Epithelial cell of esophagus (primary cell): ENCODE data around the gene MFAP4.

ENCODE experiments used
- DNase-seq: peaks from one replicate; pipeline ENCODE4 v3.0.0; 2010; ENCODE audit warnings: low read depth
- H3K4me3 ChIP-seq: 2 replicates; pipeline ENCODE4 v1.5.1; 2011; ENCODE audit warnings: mild to moderate bottlenecking, low read length, control low read depth
- TF ChIP-seq, protein P1 (sequence below): IDR thresholded peaks from 2 replicates; pipeline ENCODE4 v1.5.1; 2011; ENCODE audit warnings: low read depth, mild to moderate bottlenecking, low read length, control low read depth, inconsistent platforms; ENCODE audit not compliant: insufficient read depth; ENCODE audit errors: missing control alignments

Gene MFAP4, protein sequence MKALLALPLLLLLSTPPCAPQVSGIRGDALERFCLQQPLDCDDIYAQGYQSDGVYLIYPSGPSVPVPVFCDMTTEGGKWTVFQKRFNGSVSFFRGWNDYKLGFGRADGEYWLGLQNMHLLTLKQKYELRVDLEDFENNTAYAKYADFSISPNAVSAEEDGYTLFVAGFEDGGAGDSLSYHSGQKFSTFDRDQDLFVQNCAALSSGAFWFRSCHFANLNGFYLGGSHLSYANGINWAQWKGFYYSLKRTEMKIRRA

DNA sequence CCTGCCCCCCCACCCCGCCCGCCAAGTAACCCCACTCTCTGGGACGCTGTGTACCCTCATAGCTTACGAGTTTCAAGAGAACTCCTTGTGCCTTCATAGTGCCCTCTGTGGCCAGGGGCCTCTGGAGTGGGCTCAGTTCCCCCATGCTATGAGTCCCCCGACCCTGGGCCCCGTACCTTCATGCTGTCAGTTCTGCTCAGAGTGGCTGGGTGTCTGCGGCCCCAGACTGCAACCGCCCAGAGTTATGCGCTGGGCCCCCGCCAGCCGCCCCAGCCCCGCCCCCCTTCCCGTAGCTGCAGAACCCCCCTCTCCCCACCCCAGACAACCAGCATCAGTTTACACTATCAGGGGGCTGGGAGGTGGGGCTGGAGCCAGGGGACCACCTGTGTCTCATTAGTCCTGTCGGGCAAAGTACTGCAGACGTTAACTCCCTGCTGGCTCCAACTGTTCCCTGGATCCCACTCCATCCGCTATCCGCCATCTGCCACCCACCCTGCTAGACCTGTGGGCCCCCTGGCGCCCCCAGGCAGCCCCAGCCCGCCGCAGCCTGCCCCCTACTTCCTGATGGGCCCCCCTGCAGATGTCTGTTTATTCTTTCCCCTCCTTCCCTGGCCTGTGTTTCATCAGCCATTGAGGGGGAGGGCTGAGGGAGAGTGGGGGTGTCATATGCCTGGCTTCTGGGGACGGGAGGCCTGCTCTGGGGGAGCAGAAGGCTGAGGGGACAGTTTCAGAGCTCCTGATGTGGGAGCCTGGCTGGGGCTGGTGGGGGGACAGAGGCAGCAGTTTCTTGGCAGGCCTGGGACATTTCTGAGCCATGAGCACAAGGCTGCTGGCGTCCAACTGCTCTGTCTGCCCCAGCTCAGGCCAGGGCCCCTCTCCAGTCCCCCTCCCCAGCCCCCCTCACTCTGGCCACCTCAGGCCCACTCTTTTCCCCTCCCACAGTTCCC, at the start of gene MFAP4:
TSS of gene MFAP4 (minus strand) at position 217 of the 947 bp plus-strand sequence. CDS start at position 182, 35 bp downstream.
- no peak for DNase-seq
- no peak within 1 kb of the TSS for H3K4me3 ChIP-seq
- TF ChIP-seq, protein P1, sequence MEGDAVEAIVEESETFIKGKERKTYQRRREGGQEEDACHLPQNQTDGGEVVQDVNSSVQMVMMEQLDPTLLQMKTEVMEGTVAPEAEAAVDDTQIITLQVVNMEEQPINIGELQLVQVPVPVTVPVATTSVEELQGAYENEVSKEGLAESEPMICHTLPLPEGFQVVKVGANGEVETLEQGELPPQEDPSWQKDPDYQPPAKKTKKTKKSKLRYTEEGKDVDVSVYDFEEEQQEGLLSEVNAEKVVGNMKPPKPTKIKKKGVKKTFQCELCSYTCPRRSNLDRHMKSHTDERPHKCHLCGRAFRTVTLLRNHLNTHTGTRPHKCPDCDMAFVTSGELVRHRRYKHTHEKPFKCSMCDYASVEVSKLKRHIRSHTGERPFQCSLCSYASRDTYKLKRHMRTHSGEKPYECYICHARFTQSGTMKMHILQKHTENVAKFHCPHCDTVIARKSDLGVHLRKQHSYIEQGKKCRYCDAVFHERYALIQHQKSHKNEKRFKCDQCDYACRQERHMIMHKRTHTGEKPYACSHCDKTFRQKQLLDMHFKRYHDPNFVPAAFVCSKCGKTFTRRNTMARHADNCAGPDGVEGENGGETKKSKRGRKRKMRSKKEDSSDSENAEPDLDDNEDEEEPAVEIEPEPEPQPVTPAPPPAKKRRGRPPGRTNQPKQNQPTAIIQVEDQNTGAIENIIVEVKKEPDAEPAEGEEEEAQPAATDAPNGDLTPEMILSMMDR: no peak

DNA sequence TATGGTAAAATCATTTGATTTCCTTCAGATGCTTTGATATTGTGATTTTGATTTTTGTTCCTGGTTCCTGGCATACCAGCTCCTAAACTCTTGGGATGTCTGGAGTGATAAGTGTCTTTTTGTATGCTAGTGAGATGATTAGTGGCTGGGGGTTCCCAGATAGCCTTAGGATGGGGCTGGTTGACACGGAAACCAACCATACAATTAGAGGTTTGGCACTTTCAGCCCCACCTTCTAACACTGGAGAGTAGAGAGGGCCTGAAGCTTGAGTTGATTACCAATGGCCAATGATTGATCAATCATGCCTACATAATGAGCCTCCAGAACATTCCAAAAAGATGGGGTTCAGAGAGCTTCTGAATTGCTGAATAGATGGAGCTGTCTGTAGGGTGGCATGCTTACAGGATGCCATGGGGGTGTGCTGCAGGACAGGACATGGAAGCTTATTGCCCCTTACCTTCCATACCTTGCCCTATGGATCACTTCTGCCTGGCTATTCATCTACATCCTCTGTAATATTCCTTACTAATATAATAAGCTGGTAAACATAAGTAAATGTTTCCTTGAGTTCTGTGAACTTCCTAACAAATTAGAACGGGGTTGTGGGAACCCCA, 46.8 kb upstream of the MFAP4 start:
- TF ChIP-seq, protein P1: no peak
- H3K4me3 ChIP-seq: no peak overlapping the region
- DNase-seq: no peak

DNA sequence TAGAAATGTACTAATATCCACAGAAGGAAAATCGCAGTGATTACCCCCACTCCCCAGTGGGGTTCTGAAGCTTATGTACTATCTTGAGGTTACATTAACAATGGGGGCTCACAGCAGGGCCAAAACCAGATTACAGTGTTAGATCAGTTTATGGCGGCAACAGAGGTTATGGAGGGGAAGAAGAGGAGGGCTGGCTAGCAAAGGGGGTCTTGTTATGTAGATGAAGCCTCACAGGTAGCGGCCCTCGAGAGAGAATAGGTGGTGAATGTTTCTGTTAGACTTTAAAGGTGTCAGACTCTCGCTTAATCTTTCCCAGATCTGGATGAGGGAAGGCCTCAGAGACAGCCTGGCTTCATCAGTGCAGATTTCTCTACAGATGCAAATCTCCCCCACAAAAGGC, 46.3 kb upstream of the MFAP4 start:
- no peak overlapping the region for H3K4me3 ChIP-seq
- TF ChIP-seq, protein P1: no peak
- no peak for DNase-seq

DNA sequence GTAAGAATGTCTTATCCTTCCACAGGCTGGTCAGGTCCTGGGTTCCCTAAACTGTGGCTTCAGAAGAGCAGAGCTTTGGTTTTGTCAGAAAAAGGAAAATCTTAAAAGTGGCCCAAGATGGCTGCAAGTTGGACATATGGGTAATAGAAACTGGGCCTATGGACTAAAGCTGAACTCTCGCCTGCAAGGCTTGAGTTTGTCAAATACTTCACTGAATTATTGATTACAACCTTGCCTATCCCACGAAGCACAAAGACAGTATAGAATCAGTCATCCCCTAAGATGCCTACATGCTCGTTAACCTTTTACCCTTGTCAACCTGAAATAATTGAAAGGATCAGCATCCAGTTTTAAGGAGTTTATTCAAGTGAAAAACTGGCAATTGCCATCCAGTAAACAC, 44.7 kb upstream of the MFAP4 start:
- no peak for DNase-seq
- TF ChIP-seq, protein P1: no peak
- no peak overlapping the region for H3K4me3 ChIP-seq

DNA sequence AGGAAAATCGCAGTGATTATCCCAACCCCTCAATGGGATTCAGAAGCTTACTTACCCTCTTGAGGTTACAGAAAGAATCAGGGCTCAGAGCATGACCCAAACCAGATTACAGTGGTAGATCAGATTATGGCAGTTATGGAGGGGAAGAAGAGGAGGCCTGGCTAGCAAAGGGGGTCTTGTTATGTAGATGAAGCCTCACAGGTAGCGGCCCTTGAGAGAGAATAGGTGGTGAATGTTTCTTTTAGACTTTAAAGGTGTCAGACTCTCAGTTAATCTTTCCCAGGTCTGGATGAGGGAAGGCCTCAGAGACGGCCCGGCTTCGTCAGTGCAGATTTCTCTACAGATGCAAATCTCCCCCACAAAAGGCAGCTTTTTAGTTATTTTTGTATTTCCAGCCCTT, 39.6 kb upstream of the MFAP4 start:
- no peak overlapping the region for H3K4me3 ChIP-seq
- DNase-seq: no peak
- TF ChIP-seq, protein P1: no peak

DNA sequence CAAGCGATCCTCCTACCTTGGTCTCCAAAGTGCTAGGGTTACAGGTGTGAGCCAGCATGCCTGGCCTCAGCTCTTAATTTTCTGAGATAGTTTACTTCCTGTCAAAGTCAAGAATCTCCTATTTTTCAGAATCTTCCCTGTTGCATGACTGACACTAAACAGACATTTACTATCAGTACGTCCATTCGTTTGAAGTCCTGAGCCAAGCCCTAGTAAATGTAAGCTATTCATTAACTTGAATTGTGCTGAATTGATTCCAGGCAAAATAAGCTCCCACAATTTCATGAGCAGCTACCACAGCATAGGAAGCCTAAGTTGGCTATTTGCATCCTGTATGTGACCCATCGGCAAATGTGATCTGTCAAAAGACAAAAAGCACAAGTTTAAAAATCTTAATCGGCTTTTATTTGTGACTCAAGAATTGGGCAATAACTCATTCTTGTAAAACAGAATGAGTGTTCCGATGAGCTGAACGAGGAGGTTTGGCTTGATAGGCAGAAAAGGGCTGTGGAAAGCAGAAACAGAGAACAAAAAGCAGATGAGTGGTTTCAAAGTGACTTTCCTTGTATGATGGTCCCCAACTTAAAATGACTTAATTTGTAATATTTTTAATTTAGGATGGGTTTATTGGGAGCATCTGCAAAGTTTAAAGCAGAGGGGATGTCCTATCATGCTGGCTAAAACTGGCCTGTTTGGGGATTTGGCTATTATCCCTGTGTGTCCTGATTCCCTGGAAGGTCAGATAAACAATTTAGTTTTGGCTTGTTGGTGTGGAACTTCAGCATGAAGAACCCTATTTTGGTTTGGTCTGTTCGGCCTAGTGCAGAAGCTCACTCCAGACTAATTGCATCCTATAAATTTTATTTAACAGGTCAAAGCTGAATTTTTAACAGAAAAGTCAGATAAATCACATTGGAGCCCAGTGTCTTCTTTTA, 38.2 kb upstream of the MFAP4 start:
- H3K4me3 ChIP-seq: no peak overlapping the region
- TF ChIP-seq, protein P1: no peak
- DNase-seq: no peak
